K562 (cell line): ENCODE results near the gene CCDC85C. TPM values are rescaled to one million over a fixed set of nuclear protein-coding genes. Genes with fewer than 3 reads are reported as not detected.

Source experiments
- ATAC-seq: fragments of 200-7000 bp; cut with Tn5 transposase; 3 replicates; pipeline ENCODE4 v1.9.1; 2020; ENCODE audit warnings: moderate library complexity
- BruUV-seq: library from RNA; stranded (reverse); fragments of 400-500 nt; replicated peaks from 2 replicates; lab custom pipeline; 2021; lab: Mats Ljungman, UMichigan
- CTCF ChIA-PET: fragments of 300-600 bp; formaldehyde crosslinking; extraction: SDS; loops from one replicate; lab custom pipeline; 2021; ENCODE audit warnings: low intra/inter-chr PET ratio; lab: Yijun Ruan, JAX
- POLR2A ChIA-PET: fragments of 300-600, 350-650 bp; sonication (Branson Sonifier 250); formaldehyde crosslinking; extraction: SDS; loops from one replicate; lab custom pipeline; 2021; ENCODE audit warnings: antibody characterized with exemption, inconsistent platforms; lab: Yijun Ruan, JAX
- DNase-seq, 4 experiments: peaks; one replicate each; pipeline versions ENCODE4 v3.0.0 to v3.0.0-alpha.2; 2011 to 2018; ENCODE audit warnings: low spot score in 3 of 4, mixed read lengths in 3 of 4; ENCODE audit errors: extremely low read depth in 1 of 4
- FAIRE-seq: peaks from 2 replicates; lab custom pipeline; 2011; peaks lifted over from hg19 to GRCh38; lab: Jason Lieb, UNC
- H2AFZ ChIP-seq: 2 replicates; pipeline ENCODE4 v1.6.0; 2011; ENCODE audit warnings: low read depth, low read length, control low read depth, inconsistent platforms
- H3K27ac ChIP-seq: fragments of 200-600 bp; 3 replicates; pipeline ENCODE4 v1.8.0; 2011; ENCODE audit warnings: low read depth, mild to moderate bottlenecking, control low read depth, inconsistent platforms, low read length, moderate library complexity, mixed read lengths; ENCODE audit errors: extremely low read depth
- H3K27me3 ChIP-seq, 2 experiments: fragments of 300-600 bp in 1 of 2; 2 replicates in 1 of 2; 3 replicates in 1 of 2; pipeline versions ENCODE4 v1.6.0 to v1.8.0; 2011; ENCODE audit warnings: inconsistent platforms in 2 of 2, low read length in 2 of 2, mild to moderate bottlenecking in 1 of 2, mixed read lengths in 1 of 2, moderate library complexity in 1 of 2; ENCODE audit not compliant: control insufficient read depth in 2 of 2, insufficient read depth in 2 of 2
- H3K36me3 ChIP-seq: fragments of 300-600 bp; 3 replicates; pipeline ENCODE4 v1.8.0; 2011; ENCODE audit warnings: mild to moderate bottlenecking, low read length, inconsistent platforms; ENCODE audit not compliant: control insufficient read depth, insufficient read depth
- H3K4me1 ChIP-seq, 2 experiments: fragments of 200-600 bp in 1 of 2; replicated peaks in 1 of 2; 2 replicates in 1 of 2; 3 replicates in 1 of 2; pipeline versions ENCODE4 v1.5.1 to v1.8.0; 2011; ENCODE audit warnings: inconsistent platforms in 2 of 2, low read length in 2 of 2, mild to moderate bottlenecking in 1 of 2, mixed read lengths in 1 of 2, moderate library complexity in 1 of 2; ENCODE audit not compliant: control insufficient read depth in 2 of 2, insufficient read depth in 2 of 2
- H3K4me2 ChIP-seq: 2 replicates; pipeline ENCODE4 v1.6.1; 2011; ENCODE audit warnings: low read length, control low read depth, inconsistent platforms, mixed read lengths; ENCODE audit not compliant: insufficient read depth
- H3K4me3 ChIP-seq: fragments of 200-600 bp; sonication (generic), shearing (Covaris generic); 2 replicates; pipeline ENCODE4 v1.5.1; 2016; ENCODE audit warnings: control low read depth, inconsistent platforms
- H3K79me2 ChIP-seq: fragments of 200-600 bp; 3 replicates; pipeline ENCODE4 v1.8.0; 2011; ENCODE audit warnings: low read length, inconsistent platforms; ENCODE audit not compliant: control insufficient read depth, insufficient read depth
- H3K9ac ChIP-seq, 2 experiments: 2 replicates each; pipeline versions ENCODE4 v1.6.0 to v1.6.1; 2011; ENCODE audit warnings: low read depth in 2 of 2, low read length in 2 of 2, control low read depth in 1 of 2, inconsistent platforms in 1 of 2, mild to moderate bottlenecking in 1 of 2, mixed read lengths in 1 of 2; ENCODE audit not compliant: insufficient read depth in 1 of 2
- H3K9me1 ChIP-seq: one replicate; pipeline ENCODE4 v1.6.0; 2011; ENCODE audit warnings: inconsistent platforms, mild to moderate bottlenecking, low read length, moderate library complexity; ENCODE audit not compliant: control insufficient read depth, insufficient read depth
- H3K9me3 ChIP-seq: replicated peaks from 2 replicates; pipeline ENCODE4 v1.5.1; 2011; ENCODE audit warnings: low read depth, low read length, inconsistent platforms; ENCODE audit not compliant: control insufficient read depth, insufficient read depth
- H4K20me1 ChIP-seq: replicated peaks from 2 replicates; pipeline ENCODE4 v1.6.1; 2011; ENCODE audit warnings: low read length, inconsistent platforms, mixed read lengths; ENCODE audit not compliant: control insufficient read depth, insufficient read depth
- CTBP1 ChIP-seq: fragments of 450-650 bp; IDR thresholded peaks from 2 replicates; pipeline ENCODE4 v1.6.1; 2016; ENCODE audit warnings: borderline replicate concordance
- ESRRA ChIP-seq: fragments of 450-650 bp; IDR thresholded peaks from 2 replicates; pipeline ENCODE4 v1.6.1; 2014; ENCODE audit warnings: low read depth, mild to moderate bottlenecking, moderate library complexity, borderline replicate concordance
- ETV6 ChIP-seq, 3 experiments: fragments of 150-350 bp in 1 of 3; sonication (generic) in 1 of 3; formaldehyde crosslinking in 1 of 3; IDR thresholded peaks; 2 replicates each; pipeline versions ENCODE4 v1.6.1 to v1.8.0; 2014 to 2022; ENCODE audit warnings: borderline replicate concordance in 2 of 3, low read depth in 2 of 3, antibody characterized with exemption in 1 of 3, low read length in 1 of 3, mild to moderate bottlenecking in 1 of 3, missing genetic modification reagents in 1 of 3
- GTF2A2 ChIP-seq: IDR thresholded peaks from 2 replicates; pipeline ENCODE4 v1.6.1; 2016; ENCODE audit warnings: mild to moderate bottlenecking, missing genetic modification characterization, missing compliant biosample characterization
- POLR3G ChIP-seq: IDR thresholded peaks from 2 replicates; pipeline ENCODE4 v1.6.1; 2011; ENCODE audit not compliant: insufficient read length, insufficient replicate concordance; ENCODE audit errors: extremely low read depth
- WGBS: fragments of 100-300 bp; shearing (Covaris generic); methylation state at CpG from one replicate; pipeline ENCODE4 v1.1.6; 2016; ENCODE audit warnings: low coverage, mixed read lengths; ENCODE audit not compliant: insufficient coverage; ENCODE audit errors: missing lambda C conversion rate; 5-methylcytosine and 5-hydroxymethylcytosine counted together
- in situ Hi-C: fragments of 300-500 bp; cut with MboI; formaldehyde crosslinking; loops from 4 replicates; pipeline ENCODE4 v1.15.0; 2018; ENCODE audit warnings: inconsistent platforms, mixed read lengths
- intact Hi-C: fragments of 100-400 bp; cut with micrococcal nuclease; formaldehyde crosslinking; loops from 2 replicates; pipeline ENCODE4 v1.14.2; 2022
- polyA plus RNA-seq, 8 experiments: library from polyadenylated mRNA; depleted of rRNA in 4 of 8; stranded (reverse) in 5 of 8; unstranded in 3 of 8; fragments of >200 nt; fragmentation: Nextera tagmentation in 2 of 8; fragmentation: Illumina TruSeq in 1 of 8; extraction: Ambion mirVana in 2 of 8; extraction: Trizol in 1 of 8; gene quantifications; 2 replicates each; pipeline versions ENCODE4 v1.2.1 to v1.2.3, GENCODE V29; 2011 to 2014; ENCODE audit warnings: inconsistent platforms in 1 of 8, missing spikeins in 1 of 8
- total RNA-seq, 7 experiments: library from RNA; depleted of rRNA in 6 of 7; stranded (reverse); fragments of >200 nt in 6 of 7; fragmentation: Illumina TruSeq in 2 of 7; extraction: Trizol in 2 of 7; gene quantifications; 2 replicates each; pipeline versions ENCODE4 v1.2.1 to v1.2.3, GENCODE V29; 2011 to 2021; ENCODE audit warnings: low replicate concordance in 1 of 7
- TF ChIP-seq, protein P1 (sequence below), 3 experiments: fragments of 200-800 bp in 1 of 3; sonication (Bioruptor generic) in 1 of 3; sonication (generic) in 1 of 3; formaldehyde crosslinking in 1 of 3; IDR thresholded peaks; 2 replicates each; pipeline versions ENCODE4 v1.6.1 to v1.8.0; 2016 to 2022; ENCODE audit warnings: mild to moderate bottlenecking in 2 of 3, missing compliant biosample characterization in 2 of 3, missing genetic modification characterization in 2 of 3, missing genetic modification reagents in 1 of 3
- TF ChIP-seq, protein P2 (sequence below): fragments of 250-450 bp; sonication (Bioruptor Pico); IDR thresholded peaks from 2 replicates; pipeline ENCODE4 v1.4.0; 2020; ENCODE audit warnings: mild to moderate bottlenecking, moderate library complexity

The CCDC85C gene
- total and polyA plus RNA-seq, 9 of the 15 experiments (the other 6 are each of a cell fraction or from before 2014, with no cell fraction given) = 0.18 to 22.0 (median 6.3) TPM

DNA sequence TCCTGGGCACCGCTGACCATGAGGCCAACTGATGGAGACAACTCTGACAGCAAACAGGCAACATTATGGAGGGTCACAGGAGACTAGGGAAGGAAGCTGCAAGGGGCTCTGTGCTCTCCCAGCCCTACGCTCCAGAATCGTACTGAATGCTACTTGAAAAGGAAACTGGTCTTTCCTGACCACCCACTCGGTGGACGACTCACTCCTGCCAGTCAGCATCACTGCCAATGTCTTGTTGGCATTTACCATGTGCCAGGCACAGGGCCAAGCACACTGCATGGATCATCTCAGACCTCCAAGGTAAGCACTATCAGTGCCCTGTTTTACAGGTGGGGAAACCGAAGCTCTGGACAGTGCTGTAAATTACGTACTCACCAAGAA lies 38.0 kb downstream of the CCDC85C start:
- Histone ChIP-seq H3K4me1 (peaks cover 10 to 65% of the 10 kb centered on the region in 2 experiments; a peak in 4 of 5 replicates), H3K4me2 (no peak overlapping the region), H3K36me3 (no peaks in the 10 kb centered on the region), H3K27ac (no peak overlapping the region), H3K9me3 (no peaks in the 10 kb centered on the region), H3K4me3 (no peak overlapping the region), H2AFZ (no peak overlapping the region), H4K20me1 (peaks cover 49% of the 10 kb centered on the region), H3K79me2 (0 out of 3 replicates have a peak, but pooled peaks cover 7% of the 10 kb centered on the region), H3K9me1 (peaks cover 2% of the 10 kb centered on the region), H3K9ac (no peak overlapping the region), H3K27me3 (no peaks in the 10 kb centered on the region)
- intact Hi-C loops = no loop called here
- ATAC-seq (no peak), DNase-seq (no peak), FAIRE-seq (no peak)
- ChIA-PET POLR2A (no interaction called here), CTCF (no interaction called here)
- WGBS = 68% methylated on average over 6 of the region's 7 CpGs
- no peak for TF ChIP-seq ESRRA
- TF ChIP-seq, protein P1, sequence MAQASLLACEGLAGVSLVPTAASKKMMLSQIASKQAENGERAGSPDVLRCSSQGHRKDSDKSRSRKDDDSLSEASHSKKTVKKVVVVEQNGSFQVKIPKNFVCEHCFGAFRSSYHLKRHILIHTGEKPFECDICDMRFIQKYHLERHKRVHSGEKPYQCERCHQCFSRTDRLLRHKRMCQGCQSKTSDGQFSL (CRISPR knock-in tag; IDR thresholded peaks at IDR 0.05) = no peak
- TF ChIP-seq, protein P1 (tag; IDR thresholded peaks at IDR 0.05) = no peak
- no TSS peak for BruUV-seq
- in situ Hi-C loops = no loop called here

DNA sequence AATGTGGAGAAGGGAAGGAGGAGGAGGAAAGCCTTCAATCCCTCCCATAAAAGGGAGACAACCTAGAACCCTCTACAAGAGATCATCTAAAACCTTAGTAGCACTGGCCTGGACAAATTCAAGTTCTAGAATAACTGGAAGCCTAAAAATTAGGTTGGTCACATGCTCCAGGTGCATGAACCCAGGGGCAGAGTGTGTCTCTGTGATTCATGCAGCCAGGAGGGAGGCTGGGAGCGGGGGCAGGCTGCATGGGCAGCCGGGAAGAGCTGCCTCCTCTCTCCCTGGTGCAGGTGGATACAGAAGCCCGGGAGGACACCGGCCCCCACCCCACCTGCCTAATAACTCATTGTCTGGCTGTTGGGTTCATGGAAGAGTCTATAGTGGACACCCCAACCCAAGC lies 38.6 kb downstream of the CCDC85C start:
- H3K27ac ChIP-seq = no peak overlapping the region
- H3K36me3 ChIP-seq = no peaks in the 10 kb centered on the region
- no peaks in the 10 kb centered on the region for H3K9me3 ChIP-seq
- H3K4me3 ChIP-seq = no peak overlapping the region
- peaks cover 10 to 65% of the 10 kb centered on the region in 2 experiments; a peak in 4 of 5 replicates for H3K4me1 ChIP-seq
- no peak overlapping the region for H3K4me2 ChIP-seq
- in situ Hi-C loops = no loop called here
- no peak for DNase-seq
- H4K20me1 ChIP-seq = peaks cover 47% of the 10 kb centered on the region
- FAIRE-seq = no peak
- no peak overlapping the region for H2AFZ ChIP-seq
- 17% methylated on average over 1 of the region's 4 CpGs for WGBS
- H3K9me1 ChIP-seq = peaks cover 2% of the 10 kb centered on the region
- no peak overlapping the region for H3K9ac ChIP-seq
- H3K79me2 ChIP-seq = 0 out of 3 replicates have a peak, but pooled peaks cover 7% of the 10 kb centered on the region
- no TSS peak for BruUV-seq
- no peaks in the 10 kb centered on the region for H3K27me3 ChIP-seq
- intact Hi-C loops = no loop called here
- TF ChIP-seq GTF2A2 (tag) (no peak), ETV6 (IDR thresholded peaks at IDR 0.05; ENCODE audit: borderline replicate concordance in 1 of 2, low read depth in 2 of 2, low read length in 1 of 2) (no peak), ETV6 (CRISPR knock-in tag; IDR thresholded peaks at IDR 0.05; ENCODE audit: borderline replicate concordance) (no peak), CTBP1 (no peak), POLR3G (no peak)
- TF ChIP-seq, protein P2, sequence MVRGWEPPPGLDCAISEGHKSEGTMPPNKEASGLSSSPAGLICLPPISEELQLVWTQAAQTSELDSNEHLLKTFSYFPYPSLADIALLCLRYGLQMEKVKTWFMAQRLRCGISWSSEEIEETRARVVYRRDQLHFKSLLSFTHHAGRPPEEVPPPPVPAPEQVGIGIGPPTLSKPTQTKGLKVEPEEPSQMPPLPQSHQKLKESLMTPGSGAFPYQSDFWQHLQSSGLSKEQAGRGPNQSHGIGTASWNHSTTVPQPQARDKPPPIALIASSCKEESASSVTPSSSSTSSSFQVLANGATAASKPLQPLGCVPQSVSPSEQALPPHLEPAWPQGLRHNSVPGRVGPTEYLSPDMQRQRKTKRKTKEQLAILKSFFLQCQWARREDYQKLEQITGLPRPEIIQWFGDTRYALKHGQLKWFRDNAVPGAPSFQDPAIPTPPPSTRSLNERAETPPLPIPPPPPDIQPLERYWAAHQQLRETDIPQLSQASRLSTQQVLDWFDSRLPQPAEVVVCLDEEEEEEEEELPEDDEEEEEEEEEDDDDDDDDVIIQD (CRISPR knock-in tag) = no peak
- POLR2A ChIA-PET = no interaction called here
- no peak for ATAC-seq
- CTCF ChIA-PET = no interaction called here
